GM21619 (cell line): ENCODE measurements around the gene ADAT2.

Experiments
- ATAC-seq: cut with Tn5 transposase; IDR thresholded peaks from one replicate; pipeline ENCODE4 v1.9.1; 2021; ENCODE audit not compliant: unreplicated experiment

ADAT2 gene

DNA sequence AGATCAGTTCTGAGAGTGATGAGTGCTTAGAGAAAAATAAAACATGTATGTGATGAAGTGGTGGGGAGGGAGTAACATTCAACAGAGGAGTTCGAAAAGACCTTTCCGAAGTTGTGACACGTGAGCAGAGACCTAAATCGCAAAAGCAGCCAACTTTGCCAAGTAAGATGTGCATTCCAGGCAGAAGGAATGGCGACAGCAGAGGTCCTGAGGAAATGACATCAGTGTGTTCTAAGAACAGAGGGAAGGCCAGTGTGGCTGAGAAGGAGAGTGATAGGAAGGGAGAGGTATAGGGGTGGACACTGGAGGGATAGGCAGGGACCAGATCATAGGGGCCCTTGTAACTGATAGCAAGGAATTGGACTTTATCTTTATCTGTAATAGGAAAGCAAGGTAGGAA is 51.3 kb downstream of the ADAT2 start:
- ATAC-seq: no peak

DNA sequence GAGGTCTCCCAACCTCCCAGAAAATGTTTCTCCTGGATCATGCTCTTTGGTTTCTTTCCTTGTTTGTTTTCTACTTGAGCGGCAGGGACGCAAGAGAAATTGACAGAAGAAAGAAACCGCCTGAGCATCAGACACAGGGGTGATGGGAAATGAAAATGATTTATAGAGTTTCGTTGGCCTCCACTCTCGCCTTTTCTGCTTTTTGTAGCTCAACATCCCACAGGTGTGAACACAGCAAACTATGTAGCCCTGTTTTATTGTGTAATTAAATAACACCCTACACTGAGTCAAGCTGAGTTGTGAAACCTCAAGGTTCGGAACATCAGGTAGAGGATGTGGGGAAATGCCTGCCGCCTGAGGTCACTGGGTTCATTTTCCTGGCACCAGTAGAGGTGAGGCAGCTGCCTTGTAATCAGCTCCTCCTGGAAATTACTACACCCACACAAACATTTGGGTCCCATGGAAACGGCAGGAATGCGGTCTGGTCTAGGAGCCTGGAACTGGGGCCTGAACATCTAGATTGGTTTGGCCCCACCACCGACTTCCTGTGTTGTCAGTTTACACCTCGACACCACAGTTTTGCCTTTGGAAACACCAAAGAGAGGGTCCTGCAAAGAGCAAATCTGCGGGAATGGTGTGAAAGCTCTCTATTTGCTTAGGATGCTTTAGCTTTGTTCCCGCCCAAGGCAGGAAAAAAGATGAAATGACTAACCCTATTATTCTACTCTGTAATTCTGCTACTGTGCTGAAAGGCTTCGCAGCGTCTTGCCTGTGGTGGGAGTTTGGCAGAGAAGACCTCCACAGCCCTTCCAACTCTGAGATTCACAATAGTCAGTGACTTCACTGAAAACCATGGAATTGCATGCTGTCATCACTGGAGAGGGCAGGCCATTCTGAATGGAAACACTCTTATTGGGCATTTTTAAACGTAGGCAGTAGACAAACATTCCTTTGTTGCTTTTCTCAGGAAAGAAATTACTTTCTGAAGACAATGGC is 53.0 kb downstream of the ADAT2 start:
- no peak for ATAC-seq

DNA sequence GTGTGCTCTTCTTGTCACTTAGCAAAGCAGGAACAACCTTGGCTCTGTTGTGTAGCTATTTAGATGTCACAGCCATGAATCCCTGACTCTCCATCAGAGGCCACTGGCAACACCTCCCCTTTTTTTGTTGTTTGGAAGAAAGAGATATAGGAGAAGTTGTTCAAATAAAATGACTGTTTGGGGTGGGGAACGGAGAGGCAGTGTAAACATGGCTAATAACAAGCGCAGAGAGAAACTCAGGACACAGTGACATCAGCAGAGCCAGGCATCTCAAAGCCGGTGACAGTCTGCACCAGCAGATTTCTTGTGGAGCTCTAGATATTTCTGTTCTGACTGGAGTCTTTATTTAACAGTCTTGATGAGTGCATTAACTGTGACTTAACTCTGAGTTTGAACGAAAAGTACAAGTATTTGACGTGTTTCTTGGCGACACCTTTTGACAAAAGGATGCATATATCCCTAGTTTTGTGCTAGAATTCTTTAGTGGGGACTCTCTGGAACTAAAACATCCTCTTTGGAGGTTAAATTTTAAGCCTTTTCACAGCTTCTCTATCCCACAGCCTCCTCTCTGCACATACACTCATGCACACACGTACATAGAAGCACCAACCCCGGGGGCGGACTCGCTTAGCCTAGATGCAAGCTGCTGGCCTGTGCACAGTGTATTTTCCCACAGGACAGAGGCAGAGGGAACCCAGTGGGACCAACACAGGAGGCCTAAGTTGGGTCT is 53.8 kb downstream of the ADAT2 start:
- no peak for ATAC-seq

DNA sequence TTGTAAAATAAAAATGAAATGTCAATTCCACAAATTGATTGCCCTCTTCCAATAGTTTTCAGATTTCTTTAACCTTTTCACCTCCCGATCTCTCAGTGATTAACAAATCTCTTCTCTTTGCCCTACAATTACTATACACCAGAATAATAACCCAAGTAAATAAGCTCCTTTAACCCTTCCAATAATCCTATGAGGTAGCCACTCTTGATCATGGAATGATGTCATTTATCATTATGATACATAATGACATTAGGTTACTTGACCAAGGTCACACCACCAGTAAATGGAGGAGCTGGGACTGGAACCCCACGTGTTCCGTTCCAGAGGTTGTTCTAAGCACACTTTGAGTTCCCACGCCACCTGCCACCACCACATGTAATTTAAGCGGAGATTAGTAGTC is 54.8 kb downstream of the ADAT2 start:
- ATAC-seq: no peak

DNA sequence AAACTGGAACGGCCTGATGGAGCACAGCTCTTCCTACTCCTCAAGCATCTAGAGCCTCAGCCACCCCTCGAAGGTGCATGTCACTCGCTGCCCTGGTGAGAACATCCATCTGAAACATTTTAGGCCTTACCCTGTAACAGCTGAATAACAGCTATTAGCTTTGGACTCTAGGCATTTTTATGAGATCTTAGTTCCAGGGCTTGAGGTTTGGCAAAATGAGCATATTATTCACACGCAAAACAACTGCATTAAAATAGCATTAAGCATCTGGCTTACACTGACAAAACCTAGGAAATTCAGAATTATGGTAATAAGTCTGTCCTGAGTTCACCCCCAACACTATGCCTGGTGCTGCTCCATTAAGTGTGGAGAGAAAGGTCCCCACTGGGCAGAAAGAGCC is 56.1 kb downstream of the ADAT2 start:
- ATAC-seq: no peak

DNA sequence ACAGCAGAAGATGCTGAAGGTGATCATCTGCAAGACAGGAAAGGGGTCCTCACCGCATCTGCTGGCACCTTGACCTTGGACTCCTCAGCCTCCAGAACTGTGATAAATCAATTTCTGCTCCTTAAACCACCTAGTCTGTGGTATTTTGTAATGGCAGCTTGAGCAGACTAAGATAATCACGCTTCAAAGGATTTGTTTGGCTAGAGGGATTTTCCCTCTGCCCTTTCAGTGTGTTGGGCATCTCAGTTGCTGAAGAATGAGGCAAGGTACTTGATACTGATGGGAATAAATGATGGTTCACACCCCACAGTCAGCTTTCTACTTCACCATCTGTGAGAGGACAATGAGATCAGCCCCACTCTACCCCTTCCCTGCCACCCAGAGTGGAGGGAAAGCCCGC is 60.2 kb downstream of the ADAT2 start:
- ATAC-seq: no peak

DNA sequence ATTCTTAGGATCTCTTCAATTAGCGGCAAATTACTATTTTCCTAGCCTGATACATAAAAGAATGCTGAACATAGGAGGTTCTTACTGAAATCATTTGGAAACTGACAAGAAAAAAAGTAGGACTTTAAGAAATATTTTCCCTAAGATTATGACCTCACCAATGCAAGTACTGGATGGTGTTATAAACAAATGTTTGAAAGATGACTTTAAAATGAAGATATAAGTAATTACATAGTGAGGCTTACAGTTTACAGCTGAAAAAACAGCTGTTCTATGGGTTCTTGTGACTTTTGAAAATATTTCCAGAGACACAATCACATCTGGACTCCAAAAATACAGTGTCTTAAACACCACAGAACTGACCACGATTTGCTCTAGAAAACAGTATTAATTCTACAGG is 64.9 kb downstream of the ADAT2 start:
- no peak for ATAC-seq

DNA sequence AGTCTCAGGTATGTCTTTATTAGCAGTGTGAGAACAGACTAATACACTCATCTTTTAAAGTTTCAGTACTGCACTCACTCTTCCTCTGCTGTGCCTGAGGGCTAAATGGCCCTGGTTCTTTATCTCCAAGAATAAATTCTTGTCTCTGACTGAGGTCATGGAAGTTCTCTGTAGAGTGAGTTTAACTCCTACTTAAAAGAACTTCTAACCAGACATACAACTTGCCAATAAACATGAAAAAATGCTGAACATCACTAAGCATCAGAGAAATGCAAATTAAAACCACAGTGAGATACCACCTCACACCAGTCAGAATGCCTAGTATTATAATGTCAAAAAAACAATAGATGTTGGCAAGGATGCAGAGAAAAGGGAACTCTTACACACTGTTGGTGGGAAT is 73.6 kb downstream of the ADAT2 start:
- no peak for ATAC-seq

DNA sequence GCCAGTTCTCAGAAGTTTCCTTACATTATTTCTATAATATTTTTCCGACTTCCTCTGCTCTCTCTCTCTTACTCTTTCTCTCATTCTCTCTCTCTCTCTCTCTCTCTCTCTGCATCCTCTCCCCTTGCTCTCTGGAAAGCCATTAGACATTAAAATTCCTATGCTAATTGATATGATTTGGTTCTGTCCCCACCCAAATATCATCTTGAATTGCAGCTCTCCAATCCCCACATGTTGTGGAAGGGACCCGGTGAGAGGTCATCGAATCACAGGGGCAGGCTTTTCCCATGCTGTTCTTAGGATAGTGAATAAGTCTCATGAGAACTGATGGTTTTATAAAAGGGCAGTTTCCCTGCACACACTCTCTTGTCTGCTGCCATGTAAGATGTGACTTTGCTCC is 74.1 kb downstream of the ADAT2 start:
- ATAC-seq: no peak

DNA sequence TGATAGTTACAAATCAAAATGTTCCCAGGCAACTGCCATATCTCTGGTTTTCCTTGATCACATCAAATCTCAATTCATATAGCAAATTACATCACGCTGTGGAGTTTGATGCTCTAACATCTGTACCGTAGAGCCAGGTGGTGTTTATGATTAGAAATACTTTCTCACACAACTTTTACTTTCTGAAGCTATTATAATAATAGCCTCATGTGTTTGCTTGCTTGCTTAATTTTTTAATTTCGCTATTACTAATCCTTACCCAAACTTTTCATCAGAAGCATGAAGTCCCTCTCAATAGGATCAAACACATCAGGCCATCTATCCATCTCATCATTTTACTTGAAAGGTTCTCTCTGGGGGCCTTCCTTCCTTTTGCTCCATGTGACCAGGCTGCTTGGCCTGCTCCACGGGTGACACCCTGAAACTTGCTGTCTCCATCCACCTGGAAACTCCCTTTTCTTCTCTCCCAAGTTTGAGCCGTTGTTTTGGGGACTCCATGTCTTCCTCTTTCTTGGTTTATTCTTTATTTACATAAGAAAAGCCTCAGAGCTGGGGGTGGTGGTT is 75.4 kb downstream of the ADAT2 start:
- no peak for ATAC-seq

DNA sequence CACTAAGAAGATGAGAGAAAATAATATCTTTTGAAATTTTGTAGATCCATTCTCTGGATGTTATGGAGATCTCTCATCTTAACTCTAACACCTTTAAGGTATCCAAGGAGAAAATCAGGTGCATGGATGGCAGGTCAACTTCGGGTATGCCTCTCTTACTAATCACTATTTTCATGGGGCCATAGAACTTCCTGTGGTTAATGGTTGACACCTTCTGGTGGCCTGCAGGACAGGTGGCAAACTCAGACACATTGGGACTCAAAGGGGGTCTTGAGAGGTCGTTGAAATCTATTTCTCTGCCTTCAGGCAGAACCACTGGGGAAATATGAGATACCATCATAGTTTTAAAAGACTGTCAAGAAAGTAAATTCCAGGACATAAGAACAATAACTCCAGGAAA is 76.5 kb downstream of the ADAT2 start:
- no peak for ATAC-seq
